T-helper 1 cell treated with Interleukin-12 subunit alpha and Interleukin-12 subunit beta and Interleukin-4 antibody, amounts not matched to agents 30 μg/mL and 1 μg/mL, for 36 hours (primary cell): ENCODE results near the gene CAMLG.
A peak's percentile ranks its signal among the peaks of the same experiment; 100 is the strongest.
"Not testable (repeated sequence)": the region's sequence is repeated elsewhere in the genome, so short reads cannot be mapped to it uniquely, and the experiment has no call there.

Experiments used
- H3K27ac Mint-ChIP-seq: one replicate; pipeline ENCODE4 v1.8.0; 2021; ENCODE audit warnings: mild to moderate bottlenecking, mixed read lengths
- H3K27me3 Mint-ChIP-seq: one replicate; pipeline ENCODE4 v1.8.0; 2021; ENCODE audit warnings: low read depth, mixed read lengths
- H3K36me3 Mint-ChIP-seq: one replicate; pipeline ENCODE4 v1.8.0; 2021; ENCODE audit warnings: low read depth, mixed read lengths
- H3K4me1 Mint-ChIP-seq: one replicate; pipeline ENCODE4 v1.8.0; 2021; ENCODE audit warnings: low read depth, mixed read lengths
- H3K4me3 Mint-ChIP-seq: one replicate; pipeline ENCODE4 v1.8.0; 2021; ENCODE audit warnings: mild to moderate bottlenecking, moderate library complexity, mixed read lengths
- H3K9me3 Mint-ChIP-seq: one replicate; pipeline ENCODE4 v1.8.0; 2021; ENCODE audit warnings: mixed read lengths

Gene CAMLG

DNA sequence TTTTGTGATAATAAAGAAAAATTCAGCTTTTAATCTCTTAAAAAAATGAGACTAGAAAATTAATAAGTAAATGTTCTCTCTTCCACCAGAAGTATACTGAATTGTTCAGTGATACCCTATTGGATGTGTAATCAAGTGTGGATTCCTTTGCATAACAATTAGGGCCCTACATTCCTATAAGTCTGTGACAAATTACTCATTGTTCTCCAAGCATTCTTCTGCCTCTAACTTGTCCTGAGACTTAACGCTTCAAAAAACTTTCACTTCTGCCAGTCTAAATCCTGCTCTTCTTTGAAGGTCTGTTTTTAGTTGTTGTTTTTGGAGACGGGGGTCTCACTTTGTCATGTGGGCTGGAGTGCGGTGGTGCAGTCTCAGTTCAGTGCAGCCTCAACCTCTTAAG lies 11.1 kb downstream of the CAMLG start:
- H3K27ac Mint-ChIP-seq, result no peak overlapping the region
- no peaks in the 10 kb centered on the region for H3K9me3 Mint-ChIP-seq

DNA sequence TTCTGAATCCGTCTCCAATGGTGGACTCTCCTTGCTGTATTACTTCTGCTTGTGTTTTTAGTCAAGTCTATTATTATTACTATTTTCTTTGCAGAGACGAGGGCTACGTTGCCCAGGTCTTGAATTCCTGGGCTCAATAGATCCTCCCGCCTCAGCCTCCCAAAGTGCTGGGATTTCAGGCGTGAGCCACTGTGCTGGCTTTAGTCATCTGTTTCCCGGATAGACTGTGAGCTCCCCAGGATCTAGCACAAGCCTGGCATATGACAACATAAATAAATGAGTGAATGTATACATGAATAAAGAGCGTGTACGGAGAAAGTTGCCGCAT lies 19.8 kb downstream of the CAMLG start:
- H3K27me3 Mint-ChIP-seq, result no peaks in the 10 kb centered on the region

More for the DNA sequence above, 11.1 kb downstream of the CAMLG start:
- Mint-ChIP-seq H3K4me1 (no peaks in the 10 kb centered on the region), H3K36me3 (peaks cover 5% of the 10 kb centered on the region), H3K4me3 (no peak overlapping the region), H3K27me3 (no peaks in the 10 kb centered on the region)

DNA sequence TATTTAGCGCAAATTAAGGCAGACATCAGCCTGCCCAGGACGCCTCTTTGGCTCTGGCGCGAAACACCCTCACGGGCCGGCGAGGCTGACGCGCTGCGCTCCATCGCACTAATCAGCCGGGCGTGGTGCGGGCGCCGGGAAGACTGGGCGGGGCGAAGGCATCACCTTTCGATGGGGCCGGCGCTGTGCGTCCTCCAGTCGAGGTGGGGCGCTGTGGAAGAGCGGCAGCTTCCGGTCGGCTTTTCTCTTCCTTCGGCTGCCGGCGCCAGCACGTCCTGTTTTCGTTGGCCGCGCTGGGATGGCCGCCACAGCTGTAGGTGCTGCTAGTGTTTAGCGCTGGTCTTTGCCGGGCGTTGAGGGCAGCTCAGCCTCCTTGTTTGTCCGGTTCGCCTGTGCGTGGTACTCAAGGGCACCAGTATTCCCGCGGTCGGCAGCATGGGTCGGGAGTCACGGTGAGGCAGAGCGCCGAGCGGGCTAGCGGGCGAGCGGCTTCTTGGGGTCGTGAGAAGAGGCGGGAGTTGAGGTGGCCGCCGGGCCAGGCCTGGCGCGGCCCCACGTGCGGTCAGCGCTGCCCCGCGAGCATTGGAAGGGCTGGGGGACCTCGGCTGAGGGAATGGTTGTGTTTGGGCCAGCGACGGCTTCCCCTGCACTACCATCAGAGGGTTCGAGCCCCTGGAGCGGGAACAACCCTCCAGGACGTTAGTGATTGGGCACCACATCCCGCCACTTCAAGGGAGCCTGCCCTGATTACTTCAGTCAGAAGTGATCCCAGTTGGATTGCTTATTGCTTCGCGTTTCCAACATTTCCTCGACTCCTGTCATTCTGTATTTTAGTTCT lies 20.4 kb downstream of the CAMLG start, which contains the start of gene DDX46:
Gene DDX46 (plus strand): TSS at position 276 of the 838 bp plus-strand sequence. CDS start 160 bp downstream, at position 436.
- H3K9me3 Mint-ChIP-seq, result no peaks in the 10 kb centered on the region
- H3K4me3 Mint-ChIP-seq, result peak within 1 kb of the TSS; percentile 99
- peaks cover 21% of the 10 kb centered on the region for H3K4me1 Mint-ChIP-seq
- H3K27ac Mint-ChIP-seq, result peak within 1 kb of the TSS; percentile 95
- no peaks in the 10 kb centered on the region for H3K27me3 Mint-ChIP-seq
- peaks cover 10% of the 10 kb centered on the region for H3K36me3 Mint-ChIP-seq

More for the DNA sequence above, 19.8 kb downstream of the CAMLG start:
- no peaks in the 10 kb centered on the region for H3K9me3 Mint-ChIP-seq
- H3K27ac Mint-ChIP-seq, result peak overlapping the region; percentile 95
- peaks cover 8% of the 10 kb centered on the region for H3K36me3 Mint-ChIP-seq
- H3K4me1 Mint-ChIP-seq, result peaks cover 18% of the 10 kb centered on the region
- H3K4me3 Mint-ChIP-seq, result peak overlapping the region; percentile 99

DNA sequence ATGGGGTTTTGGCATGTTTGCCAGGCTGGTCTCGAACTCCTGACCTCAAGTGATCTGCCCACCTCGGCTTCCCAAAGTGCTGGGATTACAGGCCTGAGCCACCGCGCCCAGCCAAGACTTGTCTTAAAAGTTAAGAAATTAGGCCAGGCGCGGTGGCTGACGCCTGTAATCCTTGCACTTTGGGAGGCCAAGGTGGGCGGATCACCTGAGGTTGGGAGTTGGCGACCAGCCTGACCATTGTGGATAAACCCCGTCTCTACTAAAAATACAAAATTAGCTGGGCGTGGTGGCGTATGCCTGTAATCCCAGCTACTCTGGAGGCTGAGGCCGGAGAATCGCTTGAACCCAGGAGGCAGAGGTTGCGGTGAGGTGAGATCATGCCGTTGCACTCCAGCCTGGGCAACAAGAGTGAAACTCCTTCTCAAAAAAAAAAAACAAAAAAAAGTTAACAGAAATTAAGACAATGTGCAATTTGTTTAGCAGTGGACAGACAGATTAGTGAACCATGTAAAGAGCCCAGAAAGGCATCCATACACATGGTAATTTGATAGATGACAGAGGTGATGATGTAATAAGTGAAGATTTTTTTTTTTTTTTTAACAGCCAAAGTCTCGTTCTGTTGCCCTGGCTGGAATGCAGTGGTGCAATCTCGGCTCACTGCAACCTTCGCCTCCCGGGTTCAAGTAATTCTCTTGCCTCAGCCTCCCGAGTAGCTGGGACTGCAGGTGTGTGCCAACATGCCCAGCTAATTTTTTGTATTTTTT lies 29.4 kb downstream of the CAMLG start:
- not testable (repeated sequence) for H3K4me1 Mint-ChIP-seq, H3K27me3 Mint-ChIP-seq, H3K27ac Mint-ChIP-seq, H3K9me3 Mint-ChIP-seq, H3K4me3 Mint-ChIP-seq
- H3K36me3 Mint-ChIP-seq, result peaks cover 28% of the 10 kb centered on the region

DNA sequence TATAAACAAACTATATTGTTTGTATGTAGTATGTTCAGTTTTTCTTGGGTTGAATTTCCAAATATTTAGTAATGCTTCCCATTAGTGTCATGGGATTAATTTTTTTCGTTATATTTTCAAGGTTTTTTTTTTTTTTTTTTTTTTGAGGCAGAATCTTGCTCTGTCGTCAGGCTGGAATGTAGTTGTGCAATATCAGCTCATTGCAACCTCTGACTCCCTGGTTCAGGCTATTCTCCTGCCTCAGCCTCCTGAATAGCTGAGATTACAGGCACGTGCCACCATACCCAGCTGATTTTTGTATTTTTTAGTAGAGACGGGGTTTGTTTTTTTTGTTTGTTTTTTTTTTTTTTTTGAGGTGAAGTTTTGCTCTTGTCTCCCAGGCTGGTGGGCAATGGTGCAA lies 30.9 kb downstream of the CAMLG start:
- H3K4me1 Mint-ChIP-seq, result no peaks in the 10 kb centered on the region
- no peaks in the 10 kb centered on the region for H3K27me3 Mint-ChIP-seq
- no peak overlapping the region for H3K27ac Mint-ChIP-seq
- no peak overlapping the region for H3K4me3 Mint-ChIP-seq
- H3K36me3 Mint-ChIP-seq, result peaks cover 32% of the 10 kb centered on the region
- H3K9me3 Mint-ChIP-seq, result no peaks in the 10 kb centered on the region

DNA sequence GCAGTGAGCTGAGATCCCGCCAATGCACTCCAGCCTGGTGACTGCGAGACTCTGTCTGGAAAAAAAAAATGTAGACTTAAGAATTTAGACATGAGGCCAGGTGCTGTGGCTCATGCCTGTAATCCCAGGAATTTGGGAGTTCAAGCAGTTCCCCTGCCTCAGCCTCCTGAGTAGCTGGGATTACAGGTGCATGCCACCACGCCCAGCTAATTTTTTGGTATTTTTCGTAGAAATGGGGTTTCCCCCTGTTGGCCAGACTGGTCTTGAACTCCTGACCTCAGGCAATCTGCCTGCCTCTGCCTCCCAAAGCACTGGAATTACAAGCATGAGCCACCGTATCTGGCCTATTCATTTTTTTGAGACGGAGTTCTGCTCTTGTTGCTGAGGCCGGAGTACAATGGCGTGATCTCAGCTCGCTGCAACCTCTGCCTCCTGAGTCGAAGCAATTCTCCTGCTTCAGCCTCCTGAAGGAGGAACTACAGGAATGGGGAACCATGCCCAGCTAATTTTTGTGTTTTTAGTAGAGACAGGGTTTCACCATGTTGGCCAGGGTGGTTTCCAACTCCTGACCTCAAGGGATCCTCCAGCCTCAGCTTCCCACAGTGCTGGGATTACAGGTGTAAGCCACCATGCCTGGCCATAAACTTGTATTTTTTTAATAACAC lies 34.2 kb downstream of the CAMLG start:
- no peaks in the 10 kb centered on the region for H3K4me1 Mint-ChIP-seq
- H3K27ac Mint-ChIP-seq, result no peak overlapping the region
- H3K36me3 Mint-ChIP-seq, result peaks cover 38% of the 10 kb centered on the region
- no peak overlapping the region for H3K4me3 Mint-ChIP-seq
- no peaks in the 10 kb centered on the region for H3K9me3 Mint-ChIP-seq
- H3K27me3 Mint-ChIP-seq, result no peaks in the 10 kb centered on the region

DNA sequence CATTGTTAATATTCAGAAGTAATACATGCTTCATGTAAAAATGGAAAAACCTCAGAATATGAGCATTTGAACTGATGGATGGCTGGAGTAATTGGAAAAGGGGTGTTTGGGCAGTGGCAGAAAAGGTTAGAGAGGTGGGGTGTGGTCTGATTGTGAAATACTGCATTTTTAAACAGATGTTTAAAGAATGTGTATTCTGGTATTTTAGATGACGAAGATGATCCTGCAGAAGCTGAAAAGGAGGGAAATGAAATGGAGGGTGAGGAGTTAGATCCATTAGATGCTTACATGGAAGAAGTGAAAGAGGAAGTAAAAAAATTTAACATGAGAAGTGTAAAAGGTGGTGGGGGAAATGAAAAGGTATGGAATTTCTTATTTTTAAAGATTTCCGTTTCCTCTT lies 39.0 kb downstream of the CAMLG start:
- Mint-ChIP-seq H3K27me3 (no peaks in the 10 kb centered on the region), H3K4me3 (no peak overlapping the region), H3K9me3 (no peaks in the 10 kb centered on the region), H3K4me1 (no peaks in the 10 kb centered on the region), H3K36me3 (peaks cover 36% of the 10 kb centered on the region), H3K27ac (no peak overlapping the region)

DNA sequence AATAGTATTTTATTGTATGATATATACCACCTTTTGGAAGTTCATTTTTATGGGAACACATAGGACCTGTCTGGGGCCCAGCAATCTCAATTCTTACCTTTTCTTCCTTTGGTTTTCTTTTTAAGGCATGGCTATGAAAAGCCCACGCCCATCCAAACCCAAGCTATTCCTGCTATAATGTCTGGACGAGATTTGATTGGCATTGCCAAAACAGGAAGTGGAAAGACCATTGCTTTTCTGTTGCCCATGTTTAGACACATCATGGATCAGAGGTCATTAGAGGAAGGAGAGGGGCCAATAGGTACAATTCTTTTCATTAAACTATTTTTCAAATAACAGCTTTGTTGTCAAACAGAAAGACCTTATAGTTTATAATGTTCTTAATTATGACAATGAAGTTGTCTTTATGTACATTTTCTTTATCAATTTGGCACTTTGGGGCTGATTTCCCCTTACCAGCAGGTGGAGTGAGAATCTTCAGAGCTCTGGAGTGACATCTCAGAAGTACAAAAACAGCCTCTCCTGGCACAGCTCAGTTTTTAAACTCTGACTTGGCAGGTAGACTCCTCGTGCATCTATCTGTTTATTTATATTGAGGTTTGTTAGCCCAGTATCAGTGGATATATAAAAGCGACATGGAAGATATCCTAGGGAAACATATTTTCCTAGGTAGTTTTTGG lies 46.0 kb downstream of the CAMLG start:
- no peaks in the 10 kb centered on the region for H3K9me3 Mint-ChIP-seq
- no peaks in the 10 kb centered on the region for H3K4me1 Mint-ChIP-seq
- H3K27ac Mint-ChIP-seq, result no peak overlapping the region
- no peaks in the 10 kb centered on the region for H3K27me3 Mint-ChIP-seq
- H3K4me3 Mint-ChIP-seq, result no peak overlapping the region
- peaks cover 47% of the 10 kb centered on the region for H3K36me3 Mint-ChIP-seq

DNA sequence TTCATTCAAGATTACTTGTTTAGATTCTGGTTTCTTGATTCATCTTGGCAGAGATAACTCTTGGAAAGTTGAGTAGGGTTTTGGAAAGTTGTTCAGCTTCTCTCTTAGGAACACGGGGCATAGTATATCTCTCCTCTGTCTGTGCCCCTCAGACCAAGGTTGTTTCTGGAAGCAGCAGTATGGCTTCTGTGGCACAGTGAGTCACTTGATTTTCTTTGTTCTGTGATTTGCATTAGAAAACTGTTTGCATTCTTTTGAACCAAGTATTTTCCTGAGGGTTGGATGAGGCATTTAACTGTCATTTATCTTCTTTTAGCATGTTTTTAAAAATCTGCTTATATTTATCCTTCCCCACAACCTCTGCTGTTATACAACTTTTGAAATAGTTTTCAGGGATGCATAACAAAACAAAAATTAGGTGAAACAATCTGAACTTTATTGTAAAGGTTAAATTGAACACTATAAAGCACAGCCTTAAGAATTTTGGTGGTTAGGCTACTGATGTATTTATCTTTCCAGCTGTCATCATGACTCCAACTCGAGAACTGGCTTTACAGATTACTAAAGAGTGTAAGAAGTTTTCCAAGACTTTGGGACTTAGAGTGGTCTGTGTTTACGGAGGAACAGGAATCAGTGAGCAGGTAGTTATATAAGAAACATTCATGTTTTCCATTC lies 46.7 kb downstream of the CAMLG start:
- peaks cover 52% of the 10 kb centered on the region for H3K36me3 Mint-ChIP-seq
- no peak overlapping the region for H3K4me3 Mint-ChIP-seq
- H3K4me1 Mint-ChIP-seq, result no peaks in the 10 kb centered on the region
- H3K9me3 Mint-ChIP-seq, result no peaks in the 10 kb centered on the region
- H3K27ac Mint-ChIP-seq, result no peak overlapping the region
- H3K27me3 Mint-ChIP-seq, result no peaks in the 10 kb centered on the region

DNA sequence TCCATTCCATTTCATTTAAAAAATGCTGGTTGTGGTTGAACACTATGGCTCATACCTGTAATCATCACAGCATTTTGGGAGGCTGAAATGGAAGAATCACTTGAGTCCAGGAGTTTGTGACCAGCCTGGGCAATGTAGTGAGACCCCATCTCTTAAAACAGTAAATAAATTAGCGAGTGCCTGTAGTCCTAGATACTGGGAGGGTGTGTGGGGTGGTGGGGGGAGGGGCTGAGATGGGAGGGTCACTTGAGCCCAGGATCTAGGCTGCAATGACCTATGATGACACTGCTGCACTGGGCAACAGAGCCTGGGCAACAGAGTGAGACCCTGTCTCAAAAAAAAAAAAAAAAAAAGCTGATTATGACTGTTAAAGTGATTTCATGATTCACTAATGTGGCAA lies 49.3 kb downstream of the CAMLG start:
- no peaks in the 10 kb centered on the region for H3K27me3 Mint-ChIP-seq
- no peak overlapping the region for H3K27ac Mint-ChIP-seq
- peaks cover 60% of the 10 kb centered on the region for H3K36me3 Mint-ChIP-seq
- no peak overlapping the region for H3K4me3 Mint-ChIP-seq
- no peaks in the 10 kb centered on the region for H3K9me3 Mint-ChIP-seq
- peaks cover 4% of the 10 kb centered on the region for H3K4me1 Mint-ChIP-seq

DNA sequence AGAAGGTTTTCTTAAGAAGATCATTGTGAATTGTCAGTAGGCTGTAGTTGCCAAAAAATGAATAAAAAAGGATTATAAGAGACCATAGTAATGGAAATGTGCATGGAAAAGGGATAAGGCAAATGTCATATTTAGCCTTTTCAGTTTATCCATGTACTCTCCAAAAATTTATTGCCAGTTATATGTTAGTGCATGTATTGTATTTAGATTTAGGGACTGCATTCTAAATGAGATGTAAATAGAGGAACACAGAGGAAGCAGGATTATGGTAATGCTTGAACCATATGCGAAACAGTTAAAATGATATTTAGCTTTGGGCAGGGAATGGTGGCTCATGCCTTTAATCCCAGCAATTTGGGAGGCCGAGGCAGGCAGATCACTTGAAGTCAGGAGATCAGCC lies 53.2 kb downstream of the CAMLG start:
- H3K27ac Mint-ChIP-seq, result no peak overlapping the region
- peaks cover 47% of the 10 kb centered on the region for H3K36me3 Mint-ChIP-seq
- H3K9me3 Mint-ChIP-seq, result no peaks in the 10 kb centered on the region

DNA sequence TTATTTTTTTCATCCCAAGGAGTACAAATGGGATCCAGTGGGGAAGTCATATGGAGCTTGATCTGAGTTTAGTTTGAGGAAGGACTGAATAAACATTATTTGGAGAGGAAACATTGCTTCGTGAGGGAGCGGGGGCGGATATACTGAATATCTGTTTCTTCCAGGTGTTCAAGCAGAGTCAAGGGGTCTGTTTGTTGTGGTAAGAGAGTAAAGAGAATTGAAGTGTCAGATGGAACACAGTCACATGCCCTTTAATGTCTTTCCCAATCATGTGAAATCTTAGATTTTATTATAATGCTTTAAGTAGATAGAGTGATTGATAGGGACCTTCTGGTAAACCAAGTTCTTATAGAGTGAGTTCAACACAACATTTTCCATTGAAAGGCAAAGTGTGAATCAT lies 53.9 kb downstream of the CAMLG start:
- Mint-ChIP-seq H3K4me1 (peaks cover 4% of the 10 kb centered on the region), H3K4me3 (no peak overlapping the region), H3K9me3 (no peaks in the 10 kb centered on the region), H3K27me3 (no peaks in the 10 kb centered on the region), H3K27ac (no peak overlapping the region), H3K36me3 (peaks cover 41% of the 10 kb centered on the region)

More for the DNA sequence above, 53.2 kb downstream of the CAMLG start:
- Mint-ChIP-seq H3K4me1 (peaks cover 4% of the 10 kb centered on the region), H3K4me3 (no peak overlapping the region), H3K27me3 (no peaks in the 10 kb centered on the region)

DNA sequence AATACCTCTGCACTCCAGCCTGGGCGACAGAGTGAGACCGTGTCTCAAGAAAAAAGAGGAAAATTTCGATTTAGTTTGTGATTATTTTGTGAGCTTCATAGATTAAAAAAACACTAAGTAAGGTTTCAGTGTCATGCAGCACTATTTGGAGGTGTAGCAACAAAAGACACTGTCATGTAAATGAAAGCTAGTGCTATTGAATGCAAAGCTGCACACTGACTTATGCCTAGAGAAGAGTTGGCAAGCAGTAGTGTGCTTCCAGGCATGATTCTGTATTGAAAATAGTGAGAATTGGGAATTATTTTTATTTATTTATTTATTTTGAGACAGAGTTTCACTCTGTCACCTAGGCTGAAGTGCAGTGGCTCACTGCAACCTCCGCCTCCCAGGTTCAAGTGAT lies 54.8 kb downstream of the CAMLG start:
- Mint-ChIP-seq H3K27me3 (no peaks in the 10 kb centered on the region), H3K36me3 (peaks cover 42% of the 10 kb centered on the region), H3K4me3 (no peak overlapping the region), H3K9me3 (no peaks in the 10 kb centered on the region), H3K27ac (no peak overlapping the region), H3K4me1 (peaks cover 4% of the 10 kb centered on the region)

DNA sequence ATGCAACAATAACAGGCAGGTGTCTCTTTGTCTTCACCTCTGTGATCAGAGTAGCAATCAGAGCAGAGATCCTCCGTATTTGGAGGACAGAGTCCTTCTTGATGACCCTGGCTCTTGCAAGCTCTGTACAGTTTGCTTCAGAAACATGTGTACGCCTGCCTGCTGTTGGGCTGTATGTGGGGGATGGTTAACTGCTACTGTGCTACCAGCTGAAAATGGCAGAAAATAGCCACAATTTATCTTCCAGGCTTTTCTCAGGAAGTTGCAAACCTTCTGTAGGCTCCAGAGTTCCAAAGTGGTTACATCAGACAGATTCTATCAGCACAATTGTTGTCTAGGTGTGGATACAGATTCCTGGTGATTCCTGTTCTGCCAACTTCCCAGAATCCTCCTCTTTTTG lies 55.7 kb downstream of the CAMLG start:
- Mint-ChIP-seq H3K27ac (no peak overlapping the region), H3K9me3 (no peaks in the 10 kb centered on the region), H3K27me3 (no peaks in the 10 kb centered on the region), H3K4me3 (no peak overlapping the region), H3K4me1 (peaks cover 4% of the 10 kb centered on the region), H3K36me3 (peaks cover 48% of the 10 kb centered on the region)
